LNCaP clone FGC (cell line): ENCODE measurements around the gene LRRC8B.

ENCODE experiments used
- DNase-seq: peaks from one replicate; pipeline ENCODE4 v3.0.0-alpha.2; 2011; ENCODE audit warnings: low read depth
- H3K4me3 ChIP-seq: 2 replicates; pipeline ENCODE4 v1.5.1; 2011; ENCODE audit warnings: mild to moderate bottlenecking, low read depth, low read length, control low read depth
- TF ChIP-seq, protein P1 (sequence below): IDR thresholded peaks from 2 replicates; pipeline ENCODE4 v1.5.1; 2012; ENCODE audit warnings: mild to moderate bottlenecking; ENCODE audit not compliant: control insufficient read depth, insufficient read depth; ENCODE audit errors: extremely low read depth

LRRC8B gene

DNA sequence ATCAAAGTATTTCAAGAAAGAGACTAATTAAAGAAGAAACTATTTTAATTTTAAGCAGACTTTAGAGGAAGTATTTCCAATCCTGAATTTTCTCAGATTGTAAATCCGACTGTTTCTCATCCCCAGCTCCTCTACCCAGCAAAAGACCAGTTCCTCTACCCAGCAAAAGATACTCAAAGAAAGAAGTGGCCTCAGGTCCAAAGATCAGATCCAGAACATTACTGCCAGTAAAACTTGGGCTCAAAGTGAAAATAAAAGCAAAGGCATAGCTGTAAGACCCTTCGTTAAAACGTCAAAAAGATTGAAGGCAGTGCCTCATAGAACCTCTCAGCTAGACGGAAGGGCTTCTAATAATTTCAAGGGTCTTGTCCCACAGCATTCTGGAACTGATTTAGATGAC, 50.0 kb downstream of the LRRC8B start:
- DNase-seq = no peak
- no peak overlapping the region for H3K4me3 ChIP-seq
- TF ChIP-seq, protein P1, sequence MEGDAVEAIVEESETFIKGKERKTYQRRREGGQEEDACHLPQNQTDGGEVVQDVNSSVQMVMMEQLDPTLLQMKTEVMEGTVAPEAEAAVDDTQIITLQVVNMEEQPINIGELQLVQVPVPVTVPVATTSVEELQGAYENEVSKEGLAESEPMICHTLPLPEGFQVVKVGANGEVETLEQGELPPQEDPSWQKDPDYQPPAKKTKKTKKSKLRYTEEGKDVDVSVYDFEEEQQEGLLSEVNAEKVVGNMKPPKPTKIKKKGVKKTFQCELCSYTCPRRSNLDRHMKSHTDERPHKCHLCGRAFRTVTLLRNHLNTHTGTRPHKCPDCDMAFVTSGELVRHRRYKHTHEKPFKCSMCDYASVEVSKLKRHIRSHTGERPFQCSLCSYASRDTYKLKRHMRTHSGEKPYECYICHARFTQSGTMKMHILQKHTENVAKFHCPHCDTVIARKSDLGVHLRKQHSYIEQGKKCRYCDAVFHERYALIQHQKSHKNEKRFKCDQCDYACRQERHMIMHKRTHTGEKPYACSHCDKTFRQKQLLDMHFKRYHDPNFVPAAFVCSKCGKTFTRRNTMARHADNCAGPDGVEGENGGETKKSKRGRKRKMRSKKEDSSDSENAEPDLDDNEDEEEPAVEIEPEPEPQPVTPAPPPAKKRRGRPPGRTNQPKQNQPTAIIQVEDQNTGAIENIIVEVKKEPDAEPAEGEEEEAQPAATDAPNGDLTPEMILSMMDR = no peak

- TF ChIP-seq, protein P1 = no peak
Observed at GRCh38 chr1:89575207-89575606, 50.6 kb downstream of the LRRC8B start.

DNA sequence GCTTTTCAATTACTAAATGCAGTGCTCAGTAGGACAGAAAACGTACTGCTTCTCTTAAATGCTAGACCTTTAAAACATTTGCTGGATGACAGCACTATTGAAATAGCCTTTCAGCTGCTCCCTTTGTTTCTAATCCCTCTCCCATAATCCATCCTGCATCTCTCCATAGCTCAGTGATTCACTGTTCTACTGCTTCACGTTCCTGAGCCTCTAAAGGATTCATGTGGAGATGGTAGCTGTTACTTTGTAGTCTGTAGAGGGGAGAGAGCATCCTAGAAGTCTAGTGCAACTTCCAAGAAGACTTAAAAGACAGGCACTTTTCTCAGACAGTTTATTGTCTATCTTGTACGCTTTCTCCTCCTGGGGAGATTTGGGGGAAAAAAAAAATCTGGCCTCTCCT, 51.4 kb downstream of the LRRC8B start:
- no peak for DNase-seq

More at GRCh38 chr1:89575207-89575606, 50.6 kb downstream of the LRRC8B start:
- no peak overlapping the region for H3K4me3 ChIP-seq
- DNase-seq = no peak

DNA sequence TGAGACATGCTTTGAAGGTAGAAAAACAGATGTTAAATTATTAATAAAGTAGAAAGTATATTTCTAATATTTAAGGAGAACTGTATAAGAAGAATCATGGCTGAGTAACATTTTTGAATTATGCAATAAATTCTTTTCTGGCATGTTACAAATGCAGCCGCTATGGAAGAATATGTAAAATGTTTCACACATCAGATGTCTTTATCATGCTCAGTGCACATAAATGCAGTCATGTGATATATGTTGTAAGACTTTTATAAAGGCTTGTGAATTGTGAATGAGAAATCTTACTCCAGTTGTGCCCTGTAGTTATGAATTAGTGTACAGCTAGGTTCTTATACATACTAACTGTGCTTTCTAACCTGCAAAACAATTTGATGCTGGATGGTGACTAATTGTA, 53.5 kb downstream of the LRRC8B start:
- no peak overlapping the region for H3K4me3 ChIP-seq
- TF ChIP-seq, protein P1 = no peak
- DNase-seq = no peak

More for the DNA sequence above, 51.4 kb downstream of the LRRC8B start:
- TF ChIP-seq, protein P1 = no peak
- no peak overlapping the region for H3K4me3 ChIP-seq

DNA sequence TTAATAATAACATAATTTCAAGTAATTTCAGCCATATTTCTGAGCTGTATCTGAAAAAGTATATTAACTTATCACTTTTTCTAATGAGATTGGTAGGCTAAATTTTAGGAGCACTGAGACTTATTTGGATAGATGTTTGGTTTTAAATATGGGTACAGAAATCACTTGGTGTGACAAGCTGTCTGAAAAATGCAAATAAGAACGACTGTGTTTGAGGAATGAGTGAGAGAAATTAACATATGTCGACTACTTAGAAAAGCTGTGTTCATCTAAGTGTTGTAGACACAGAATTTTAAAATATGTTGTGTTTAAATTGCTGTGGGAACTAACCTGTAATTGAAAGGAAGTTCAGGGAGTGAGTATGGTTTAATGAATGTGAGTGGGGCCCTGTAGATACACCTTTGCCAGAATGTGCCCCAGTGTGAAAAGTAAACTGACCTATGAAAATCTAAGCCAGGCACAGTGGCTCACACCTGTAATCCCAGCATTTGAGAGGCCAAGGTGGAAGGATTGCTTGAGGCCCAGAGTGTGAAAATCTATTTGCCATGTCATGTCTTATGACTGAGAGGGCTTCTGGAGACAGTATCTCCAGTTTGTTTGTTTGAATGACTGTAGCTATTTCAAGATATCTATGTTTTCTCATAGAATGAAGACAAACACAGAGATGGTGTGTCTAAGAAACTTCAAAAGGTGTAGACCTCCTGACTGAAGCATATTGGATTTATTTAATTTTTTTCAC, 54.5 kb downstream of the LRRC8B start:
- no peak for DNase-seq
- no peak overlapping the region for H3K4me3 ChIP-seq
- TF ChIP-seq, protein P1 = no peak

- no peak overlapping the region for H3K4me3 ChIP-seq
- TF ChIP-seq, protein P1 = no peak
Observed at GRCh38 chr1:89580036-89580435, 55.4 kb downstream of the LRRC8B start.

GRCh38 chr1:89581859-89582258, 57.2 kb downstream of the LRRC8B start:
- no peak for DNase-seq
- TF ChIP-seq, protein P1 = no peak
- no peak overlapping the region for H3K4me3 ChIP-seq

More at GRCh38 chr1:89580036-89580435, 55.4 kb downstream of the LRRC8B start:
- no peak for DNase-seq
